Activated CD8-positive, alpha-beta memory T cell treated with anti-CD3 and anti-CD28 coated beads for 48 hours (primary cell): ENCODE measurements around the gene SEC14L2.
A peak's percentile ranks its signal among the peaks of the same experiment; 100 is the strongest.
"Not testable (repeated sequence)": the region's sequence is repeated elsewhere in the genome, so short reads cannot be mapped to it uniquely, and the experiment has no call there.

Experiments
- DNase-seq, 3 experiments: peaks; one replicate each; pipeline ENCODE4 v3.0.0-alpha.2; 2020; ENCODE audit warnings: low read depth in 2 of 3, low spot score in 2 of 3

SEC14L2 gene

DNA sequence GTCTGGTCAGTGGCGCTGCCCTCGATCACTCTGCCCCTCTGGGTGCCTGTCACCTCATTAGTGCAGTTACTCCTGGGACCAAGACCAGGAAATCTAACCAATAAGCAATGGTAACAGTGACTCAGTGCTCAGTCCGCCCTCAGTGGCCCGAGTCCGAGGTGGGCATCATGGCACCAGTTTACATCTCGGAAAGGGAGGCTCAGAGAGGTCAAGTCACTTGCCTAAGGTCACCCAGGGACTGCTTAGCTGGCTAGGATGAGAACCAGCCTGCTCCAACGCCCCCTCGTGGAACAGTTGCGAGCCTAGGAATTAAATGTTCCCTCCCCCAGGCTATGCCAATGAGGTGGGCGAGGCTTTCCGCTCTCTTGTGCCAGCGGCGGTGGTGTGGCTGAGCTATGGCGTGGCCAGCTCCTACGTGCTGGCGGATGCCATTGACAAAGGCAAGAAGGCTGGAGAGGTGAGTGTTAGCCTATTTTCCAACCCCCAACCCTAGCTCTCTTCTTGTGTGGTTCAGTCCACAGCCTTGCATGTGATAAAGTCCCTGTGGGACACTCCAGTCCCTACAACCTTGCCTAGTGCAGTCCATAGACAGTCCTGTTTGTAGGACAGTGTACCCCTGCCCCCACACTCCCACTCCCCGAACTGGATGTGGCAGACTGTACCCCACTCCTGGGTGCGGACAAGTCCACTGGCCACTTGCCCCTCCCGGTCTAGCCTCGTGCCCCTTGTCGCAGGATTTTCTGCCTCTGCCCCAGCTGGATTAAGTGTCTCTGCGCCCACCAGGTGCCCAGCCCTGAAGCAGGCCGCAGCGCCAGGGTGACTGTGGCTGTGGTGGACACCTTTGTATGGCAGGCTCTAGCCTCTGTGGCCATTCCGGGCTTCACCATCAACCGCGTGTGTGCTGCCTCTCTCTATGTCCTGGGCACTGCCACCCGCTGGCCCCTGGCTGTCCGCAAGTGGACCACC is 29.9 kb downstream of the SEC14L2 start:
- peak; percentile 66 to 77 (median 74) for DNase-seq

DNA sequence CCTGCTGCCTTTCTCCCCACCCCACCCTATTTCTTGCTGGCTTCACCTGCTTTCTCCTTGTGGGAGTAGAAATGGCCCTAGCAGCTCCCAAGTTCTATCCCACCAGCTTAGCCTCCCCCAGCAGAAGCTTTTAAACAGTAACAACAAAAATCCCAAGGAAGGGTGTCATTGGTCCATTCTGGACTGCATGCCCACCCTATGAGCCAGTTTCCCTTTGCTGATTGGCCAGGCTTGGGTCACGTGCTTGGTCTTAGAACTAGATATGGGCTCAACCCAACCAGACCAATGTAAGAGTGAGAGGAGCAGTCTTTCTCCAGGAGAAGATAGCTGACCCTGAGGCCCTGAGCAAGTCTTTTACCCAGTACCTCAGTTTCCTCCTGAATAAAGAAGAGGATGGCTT is 31.1 kb downstream of the SEC14L2 start:
- DNase-seq, result no peak

DNA sequence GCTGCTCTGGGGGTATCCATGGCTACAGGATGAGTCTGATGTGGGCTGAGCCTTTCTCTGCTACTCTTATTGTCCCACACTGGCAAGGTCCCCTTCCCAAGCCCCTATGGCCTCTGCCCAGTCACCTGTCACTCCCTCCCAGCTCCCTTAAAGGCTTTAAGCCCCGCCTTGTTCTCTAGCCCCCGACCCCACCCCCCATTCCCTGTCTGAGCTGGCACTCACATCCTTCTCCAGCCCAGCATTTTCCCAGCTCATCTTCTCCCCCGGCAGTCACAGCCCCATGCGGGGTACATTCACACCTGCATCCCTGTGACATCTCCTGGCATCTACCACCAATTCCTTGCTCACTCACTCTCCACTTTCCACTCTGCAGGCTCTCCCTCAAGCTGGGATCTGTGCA is 33.1 kb downstream of the SEC14L2 start:
- DNase-seq, result no peak

GRCh38 chr22:30430933-30431332 is 34.1 kb downstream of the SEC14L2 start:
- no peak for DNase-seq

DNA sequence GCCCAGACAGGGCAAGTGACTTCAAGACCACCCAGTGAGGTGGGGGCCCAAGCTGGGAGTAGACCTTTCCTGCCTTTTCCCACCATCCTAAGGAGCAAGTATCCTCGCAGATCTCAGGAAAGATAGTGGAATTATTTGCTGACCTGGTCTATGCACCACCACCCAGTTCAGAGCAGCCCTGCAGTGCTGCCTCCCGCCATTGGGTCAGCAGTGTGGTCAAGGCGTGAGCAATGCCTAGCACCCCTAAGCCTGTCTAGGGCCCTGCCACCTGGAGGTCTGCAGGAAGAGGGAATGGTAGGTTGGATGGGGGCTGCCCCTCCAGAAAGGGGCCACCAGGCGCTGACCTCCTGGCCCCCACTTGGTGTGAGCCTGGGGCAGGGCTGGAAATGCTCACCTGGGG is 35.3 kb downstream of the SEC14L2 start:
- no peak for DNase-seq

DNA sequence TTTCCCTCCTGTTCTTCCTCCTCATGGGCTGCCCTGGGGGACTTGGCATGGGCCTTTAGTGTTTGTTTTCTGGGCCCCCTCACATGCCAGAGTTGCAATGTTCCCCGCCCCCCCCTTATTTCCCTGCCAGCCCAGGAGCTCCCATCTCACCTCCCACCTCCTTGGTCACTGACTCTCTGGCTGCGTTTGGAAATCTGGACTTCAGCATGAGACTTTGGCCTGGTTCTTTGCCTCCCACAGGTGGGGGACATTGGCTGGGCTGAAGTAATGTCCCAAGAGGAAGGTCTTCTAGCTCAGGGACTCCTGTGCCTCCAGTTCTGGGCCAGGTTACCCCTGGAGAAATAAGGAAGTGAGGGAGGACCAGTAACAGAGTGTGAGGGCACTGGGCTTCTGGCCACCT is 35.7 kb downstream of the SEC14L2 start:
- no peak for DNase-seq

DNA sequence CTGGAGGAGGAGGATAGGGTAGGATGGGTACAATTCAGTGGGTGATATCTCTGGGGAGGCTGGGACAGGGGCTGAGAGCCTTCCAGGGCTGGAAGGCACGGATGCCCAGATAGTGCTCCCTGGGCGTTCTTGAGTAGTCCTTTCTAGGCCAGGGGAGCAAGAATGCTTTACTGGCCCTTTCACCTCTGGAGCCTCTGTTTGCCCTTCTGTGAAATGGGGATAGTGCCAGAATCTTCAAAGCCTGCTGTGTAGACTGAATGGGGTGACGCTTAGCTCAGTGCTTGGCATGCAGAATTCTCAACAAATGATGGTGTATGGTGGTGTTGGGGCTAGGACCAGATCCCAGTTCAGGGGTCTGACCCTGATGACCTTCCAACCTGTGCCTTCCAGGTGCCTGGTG is 36.4 kb downstream of the SEC14L2 start:
- DNase-seq, result no peak

GRCh38 chr22:30433773-30434172 is 37.0 kb downstream of the SEC14L2 start:
- DNase-seq, result no peak

DNA sequence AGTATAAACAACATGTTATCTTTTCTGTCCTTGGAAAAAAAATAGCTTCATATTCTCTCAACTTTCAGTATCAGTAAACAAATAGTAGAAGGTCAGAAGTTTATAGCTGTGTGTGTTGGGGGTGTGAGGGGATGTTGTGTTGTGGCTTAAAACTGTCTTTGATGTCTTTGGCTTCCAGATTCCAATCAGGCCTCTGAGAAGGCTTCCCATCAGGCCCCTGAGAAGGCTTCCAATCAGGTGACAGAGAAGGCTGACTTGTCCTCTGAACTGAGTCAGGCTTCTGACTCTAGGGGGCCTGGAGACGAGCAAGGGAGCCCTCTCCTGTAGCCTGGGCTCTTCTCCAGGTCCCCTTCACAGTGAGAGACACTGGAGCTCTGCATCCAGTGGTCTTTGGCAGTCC is 38.0 kb downstream of the SEC14L2 start:
- DNase-seq, result no peak

GRCh38 chr22:30435674-30436126 is 38.9 kb downstream of the SEC14L2 start:
- peak in 2 of 3 experiments; percentile 41 to 60 for DNase-seq

- DNase-seq, result no peak
Measured at GRCh38 chr22:30436196-30436595, 39.4 kb downstream of the SEC14L2 start.

DNA sequence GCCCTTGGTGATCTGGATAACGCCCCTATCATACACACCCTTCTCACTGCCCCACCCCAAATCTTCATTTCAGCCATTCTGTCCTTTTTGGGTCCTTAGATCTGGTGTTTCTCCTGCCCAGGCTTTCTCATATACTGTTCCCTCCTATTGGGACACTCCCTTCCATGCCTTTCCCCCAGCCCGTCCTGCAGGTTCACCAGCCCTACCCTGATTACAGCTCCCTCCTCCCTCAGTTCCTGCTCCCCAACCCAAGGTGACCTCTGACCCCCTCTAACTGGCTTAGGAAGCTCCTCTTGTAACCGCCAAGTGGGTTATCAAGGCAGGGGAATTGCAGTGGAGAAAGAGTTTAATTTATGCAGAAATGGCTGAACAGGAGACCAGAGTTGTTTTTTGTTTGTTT is 41.7 kb downstream of the SEC14L2 start:
- DNase-seq, result no peak

GRCh38 chr22:30439226-30439625 is 42.4 kb downstream of the SEC14L2 start:
- no peak for DNase-seq

DNA sequence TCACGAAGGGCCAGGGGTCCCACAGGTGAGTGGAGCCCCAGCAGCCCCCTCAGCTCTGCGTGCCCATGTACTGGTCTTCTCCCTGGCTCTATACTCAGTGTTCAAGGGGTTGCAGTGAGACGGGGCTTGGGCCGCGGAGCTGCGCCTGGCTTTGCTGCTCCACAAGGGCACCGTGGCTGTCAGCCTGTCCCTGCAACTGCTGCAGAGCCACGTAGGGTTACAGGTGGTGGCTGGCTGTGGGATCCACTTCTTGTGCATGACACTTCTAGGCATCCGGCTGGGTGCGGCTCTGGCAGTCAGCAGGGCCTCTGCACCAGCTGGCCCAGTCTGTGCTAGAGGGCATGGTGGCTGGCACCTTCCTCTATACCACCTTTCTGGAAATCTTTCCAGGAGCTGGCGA is 43.0 kb downstream of the SEC14L2 start:
- no peak for DNase-seq

DNA sequence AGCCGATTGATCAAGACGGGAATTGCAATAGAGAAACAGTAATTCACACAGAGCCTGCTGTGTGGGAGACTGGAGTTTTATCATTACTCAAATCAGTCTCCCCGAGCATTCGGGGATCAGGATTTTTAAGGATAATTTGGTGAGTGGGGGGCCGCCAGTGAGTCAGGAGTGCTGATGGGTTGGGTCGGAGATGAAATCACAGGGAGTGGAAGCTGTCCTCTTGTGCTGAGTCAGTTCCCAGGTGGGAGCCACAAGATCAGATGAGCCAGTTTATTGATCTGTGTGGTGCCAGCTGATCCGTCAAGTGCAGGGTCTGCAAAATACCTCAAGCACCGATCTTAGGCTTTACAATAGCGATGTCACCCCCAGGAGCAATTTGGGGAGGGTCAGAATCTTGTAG is 44.3 kb downstream of the SEC14L2 start:
- DNase-seq, result no peak

- DNase-seq, result peak in 1 of 3 experiments; percentile 51
Measured at GRCh38 chr22:30444632-30445437, 48.0 kb downstream of the SEC14L2 start.

GRCh38 chr22:30445438-30446145 is 48.8 kb downstream of the SEC14L2 start:
- no peak for DNase-seq

DNA sequence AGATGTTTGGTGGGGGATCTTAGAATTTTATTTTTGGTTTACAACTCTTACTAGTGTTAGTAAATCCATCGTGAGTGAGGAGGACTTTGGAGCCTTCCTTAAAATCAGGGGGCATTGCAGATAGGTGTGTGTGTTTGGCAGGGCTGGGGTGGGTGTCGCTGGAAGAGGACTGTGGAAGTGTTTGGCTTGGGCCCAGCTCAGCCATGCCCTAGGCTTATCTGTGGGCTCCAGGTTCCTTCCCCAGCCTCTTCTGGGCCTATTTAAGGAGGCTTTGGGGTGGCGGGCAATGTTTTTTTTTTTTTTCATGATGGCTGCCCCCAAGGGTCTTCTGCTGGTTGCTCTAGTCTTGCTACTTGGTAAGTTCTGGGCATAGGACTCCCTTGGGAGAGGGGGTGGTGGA is 50.8 kb downstream of the SEC14L2 start:
- no peak for DNase-seq

- DNase-seq, result not testable (repeated sequence)
Measured at GRCh38 chr22:30451488-30451887, 54.7 kb downstream of the SEC14L2 start.

DNA sequence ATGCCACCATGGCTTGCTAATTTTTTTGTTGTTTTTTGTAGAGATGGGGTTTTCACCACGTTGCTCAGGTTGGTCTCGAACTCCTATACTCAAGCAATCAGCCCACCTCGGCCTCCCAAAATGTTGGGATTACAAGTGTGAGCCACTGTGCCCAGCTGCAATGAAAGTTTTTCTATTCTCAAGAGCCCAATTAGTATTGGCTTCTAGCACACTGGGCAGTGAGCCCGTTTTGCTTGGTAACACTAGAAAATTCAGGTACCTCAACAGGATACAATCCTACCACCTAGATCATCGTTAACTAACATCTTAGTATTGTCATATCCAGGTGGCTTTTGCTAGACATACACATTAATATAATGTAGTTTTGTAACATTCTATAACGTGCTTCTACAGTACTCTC is 56.0 kb downstream of the SEC14L2 start:
- no peak for DNase-seq

DNA sequence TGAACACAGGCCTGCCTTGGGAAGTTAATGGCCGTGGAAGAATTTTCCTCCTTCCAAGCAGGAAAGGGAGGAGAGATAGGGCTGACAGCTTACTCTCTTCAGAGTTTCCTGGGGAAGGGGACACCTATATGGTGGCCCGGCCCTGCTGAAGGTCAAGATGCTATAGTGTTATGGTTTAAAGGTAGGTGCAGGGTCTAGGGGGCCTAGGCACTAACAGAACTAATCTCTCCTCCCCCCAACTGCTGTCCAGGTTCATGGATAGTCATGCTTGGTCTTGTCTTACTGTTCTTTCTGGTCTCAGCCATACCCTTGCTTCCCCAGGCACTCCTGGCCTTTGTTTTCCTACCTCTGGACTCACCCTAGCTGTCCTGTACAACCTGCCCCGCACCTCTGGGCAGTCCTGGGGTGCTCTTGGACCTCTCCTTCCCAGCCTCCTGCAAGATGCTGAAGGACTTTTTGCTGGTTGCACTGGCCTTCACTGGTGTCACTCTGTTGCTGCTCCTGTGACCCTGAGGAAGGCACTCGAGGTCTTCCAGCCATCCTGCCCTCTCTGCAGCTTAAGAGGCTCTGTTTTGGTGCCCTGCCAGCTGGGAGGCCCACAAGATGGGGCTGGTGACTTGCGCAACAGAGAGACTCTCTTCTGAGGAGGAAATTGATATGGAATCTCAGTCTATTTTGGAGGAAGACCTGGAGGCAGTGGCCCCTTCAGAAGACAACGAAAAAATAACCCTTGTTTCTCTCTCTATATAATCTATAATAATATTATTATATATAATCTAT is 57.1 kb downstream of the SEC14L2 start:
- no peak for DNase-seq
